CD14-positive monocyte (primary cell): ENCODE measurements around the gene CDH16. TPM values are rescaled to one million over a fixed set of nuclear protein-coding genes. Genes with fewer than 3 reads are reported as not detected.

Experiments used
- DNase-seq, 3 donors: peaks; one replicate each; pipeline ENCODE4 v3.0.0-alpha.2; 2011 to 2022
- H2AFZ ChIP-seq: 2 replicates; pipeline ENCODE4 v1.6.0; 2012; ENCODE audit warnings: mild to moderate bottlenecking, low read depth, low read length, inconsistent platforms; ENCODE audit not compliant: insufficient read depth, poor library complexity, severe bottlenecking
- H3K27ac ChIP-seq, 2 donors: 1 replicate in 1 of 2; 2 replicates in 1 of 2; pipeline ENCODE4 v1.5.1; 2012 to 2013; ENCODE audit warnings: low read length in 2 of 2, control low read depth in 1 of 2, inconsistent platforms in 1 of 2, low read depth in 1 of 2, mild to moderate bottlenecking in 1 of 2
- H3K27me3 ChIP-seq, 2 donors: one replicate each; pipeline versions ENCODE4 v1.6.0 to v1.6.1; 2011 to 2013; ENCODE audit warnings: low read length in 2 of 2; ENCODE audit not compliant: control insufficient read depth in 2 of 2, insufficient read depth in 2 of 2
- H3K36me3 ChIP-seq, 2 donors: replicated peaks in 1 of 2; 1 replicate in 1 of 2; 2 replicates in 1 of 2; pipeline versions ENCODE4 v1.5.1 to v1.6.1; 2012 to 2013; ENCODE audit warnings: low read length in 2 of 2, control low read depth in 1 of 2, inconsistent platforms in 1 of 2, mild to moderate bottlenecking in 1 of 2; ENCODE audit not compliant: insufficient read depth in 2 of 2, control insufficient read depth in 1 of 2
- H3K4me1 ChIP-seq, 2 donors: 1 replicate in 1 of 2; 2 replicates in 1 of 2; pipeline versions ENCODE4 v1.5.1 to v1.6.1; 2012 to 2013; ENCODE audit warnings: low read length in 2 of 2, control low read depth in 1 of 2, inconsistent platforms in 1 of 2, mild to moderate bottlenecking in 1 of 2, moderate library complexity in 1 of 2; ENCODE audit not compliant: insufficient read depth in 2 of 2, control insufficient read depth in 1 of 2
- H3K4me2 ChIP-seq: replicated peaks from 2 replicates; pipeline ENCODE3; 2012; ENCODE audit warnings: low read length, moderate library complexity, mild to moderate bottlenecking; ENCODE audit not compliant: poor library complexity, severe bottlenecking; ENCODE audit errors: extremely low read depth
- H3K4me3 ChIP-seq, 3 experiments: fragments of 200-600 bp in 1 of 3; sonication (generic) in 1 of 3; replicated peaks in 1 of 3; 1 replicate in 2 of 3; 2 replicates in 1 of 3; pipeline ENCODE4 v1.5.1; 2011 to 2013; ENCODE audit warnings: low read length in 3 of 3, mild to moderate bottlenecking in 3 of 3, control low read depth in 2 of 3, low read depth in 2 of 3, inconsistent platforms in 1 of 3, moderate library complexity in 1 of 3
- H3K79me2 ChIP-seq: 2 replicates; pipeline ENCODE4 v1.6.0; 2012; ENCODE audit warnings: mild to moderate bottlenecking, control low read depth, inconsistent platforms, low read length, moderate library complexity; ENCODE audit not compliant: insufficient read depth
- H3K9ac ChIP-seq: 2 replicates; pipeline ENCODE4 v1.6.0; 2017; ENCODE audit warnings: low read length, mild to moderate bottlenecking; ENCODE audit not compliant: insufficient read depth, poor library complexity, severe bottlenecking
- H3K9me3 ChIP-seq, 2 donors: replicated peaks in 1 of 2; 1 replicate in 1 of 2; 2 replicates in 1 of 2; pipeline versions ENCODE4 v1.5.1 to v1.6.1; 2012 to 2013; ENCODE audit warnings: low read length in 2 of 2, control low read depth in 1 of 2; ENCODE audit not compliant: control insufficient read depth in 1 of 2, insufficient read depth in 1 of 2
- H4K20me1 ChIP-seq: 2 replicates; pipeline ENCODE4 v1.6.0; 2012; ENCODE audit warnings: mild to moderate bottlenecking, low read length, control low read depth, moderate library complexity; ENCODE audit not compliant: insufficient read depth
- H3K27ac Mint-ChIP-seq, 7 donors: one replicate each; pipeline ENCODE4 v1.8.0; 2020; ENCODE audit warnings: mild to moderate bottlenecking in 7 of 7, mixed read lengths in 7 of 7, moderate library complexity in 6 of 7, inconsistent platforms in 2 of 7
- H3K27me3 Mint-ChIP-seq, 3 donors: one replicate each; pipeline ENCODE4 v1.8.0; 2021 to 2022; ENCODE audit warnings: low read depth in 3 of 3, mild to moderate bottlenecking in 3 of 3, mixed read lengths in 3 of 3, moderate library complexity in 3 of 3, inconsistent platforms in 1 of 3
- H3K36me3 Mint-ChIP-seq, 2 donors: one replicate each; pipeline ENCODE4 v1.8.0; 2020; ENCODE audit warnings: mixed read lengths in 2 of 2, inconsistent platforms in 1 of 2, mild to moderate bottlenecking in 1 of 2
- H3K4me1 Mint-ChIP-seq: one replicate; pipeline ENCODE4 v1.8.0; 2020; ENCODE audit warnings: mild to moderate bottlenecking, mixed read lengths
- H3K4me3 Mint-ChIP-seq, 2 donors: one replicate each; pipeline ENCODE4 v1.8.0; 2020; ENCODE audit warnings: mild to moderate bottlenecking in 2 of 2, mixed read lengths in 2 of 2, moderate library complexity in 1 of 2
- H3K9me3 Mint-ChIP-seq, 7 donors: one replicate each; pipeline ENCODE4 v1.8.0; 2020 to 2022; ENCODE audit warnings: mixed read lengths in 7 of 7, mild to moderate bottlenecking in 6 of 7, moderate library complexity in 6 of 7, inconsistent platforms in 2 of 7
- CTCF ChIP-seq: fragments of 200-600 bp; IDR thresholded peaks from one replicate; pipeline ENCODE4 v1.8.0; 2022; ENCODE audit warnings: antibody characterized with exemption, mild to moderate bottlenecking
- WGBS: methylation state at CpG from one replicate; pipeline ENCODE4 v1.1.5; 2013; ENCODE audit warnings: missing lambda C conversion rate; ENCODE audit not compliant: insufficient coverage; 5-methylcytosine and 5-hydroxymethylcytosine counted together
- intact Hi-C, 2 donors: fragments of 100-400 bp; cut with micrococcal nuclease; formaldehyde crosslinking; loops; one replicate each; pipeline versions ENCODE4 v1.15.0 to v1.15.1; 2023
- polyA plus RNA-seq, 3 donors: library from polyadenylated mRNA; depleted of rRNA in 1 of 3; unstranded in 2 of 3; stranded (reverse) in 1 of 3; fragments of 300-500 nt in 2 of 3; fragments of >200 nt in 1 of 3; fragmentation: Illumina TruSeq in 2 of 3; gene quantifications; 1 replicate in 2 of 3; 2 replicates in 1 of 3; pipeline ENCODE4 v1.2.3, GENCODE V29; 2012 to 2021

Gene CDH16
- polyA plus RNA-seq, 3 donors, result not detected

- H3K27ac ChIP-seq, result no peak overlapping the region
- H4K20me1 ChIP-seq, result no peaks in the 10 kb centered on the region
- intact Hi-C loops, result no loop called here
- H3K4me3 ChIP-seq, result no peak overlapping the region
- 80% methylated on average over 6 of the region's 14 CpGs for WGBS
- Mint-ChIP-seq H3K27me3 (peaks cover 9 to 12% (median 11%) of the 10 kb centered on the region in 3 donors), H3K9me3 (no peaks in the 10 kb centered on the region), H3K27ac (no peak overlapping the region), H3K4me1 (peaks cover 4% of the 10 kb centered on the region), H3K36me3 (no peaks in the 10 kb centered on the region), H3K4me3 (no peak overlapping the region)
- no peak for DNase-seq
- H3K36me3 ChIP-seq, result no peaks in the 10 kb centered on the region
- H2AFZ ChIP-seq, result no peak overlapping the region
- H3K9ac ChIP-seq, result no peak overlapping the region
- H3K27me3 ChIP-seq, result no peaks in the 10 kb centered on the region
- no peaks in the 10 kb centered on the region for H3K79me2 ChIP-seq
- H3K4me2 ChIP-seq, result no peak overlapping the region
- H3K9me3 ChIP-seq, result no peaks in the 10 kb centered on the region
- TF ChIP-seq CTCF, result no peak
- no peaks in the 10 kb centered on the region for H3K4me1 ChIP-seq
These were observed 15.8 kb downstream of the CDH16 start for GRCh38 chr16:66902648-66903543.

- no peaks in the 10 kb centered on the region for H3K27me3 ChIP-seq
- no peaks in the 10 kb centered on the region for H3K79me2 ChIP-seq
- peaks cover 4% of the 10 kb centered on the region for H3K4me1 Mint-ChIP-seq
- H3K4me3 ChIP-seq, result no peak overlapping the region
- H4K20me1 ChIP-seq, result no peaks in the 10 kb centered on the region
- no peaks in the 10 kb centered on the region for H3K4me1 ChIP-seq
- intact Hi-C loops, result no loop called here
- 96% methylated on average over 10 of the region's 10 CpGs for WGBS
- no peak overlapping the region for H2AFZ ChIP-seq
- H3K9me3 Mint-ChIP-seq, result no peaks in the 10 kb centered on the region
- H3K9ac ChIP-seq, result no peak overlapping the region
- H3K36me3 ChIP-seq, result no peaks in the 10 kb centered on the region
- no peak overlapping the region for H3K4me2 ChIP-seq
- TF ChIP-seq CTCF, result no peak
- H3K27ac Mint-ChIP-seq, result no peak overlapping the region
- H3K9me3 ChIP-seq, result no peaks in the 10 kb centered on the region
- peaks cover 9% of the 10 kb centered on the region in 3 donors for H3K27me3 Mint-ChIP-seq
- no peak overlapping the region for H3K4me3 Mint-ChIP-seq
- no peak for DNase-seq
- no peak overlapping the region for H3K27ac ChIP-seq
- no peaks in the 10 kb centered on the region for H3K36me3 Mint-ChIP-seq
These were observed 17.1 kb downstream of the CDH16 start for GRCh38 chr16:66901626-66902025.
